SKM-1 (cell line): ENCODE data around the gene STK26.
"Not testable (repeated sequence)": the region's sequence is repeated elsewhere in the genome, so short reads cannot be mapped to it uniquely, and the experiment has no call there.

Experiments used
- DNase-seq: peaks from one replicate; lab custom pipeline; 2025; ENCODE audit not compliant: unreplicated experiment; lab: John Stamatoyannopoulos, UW

The STK26 gene

GRCh38 chrX:132034648-132035047 is 11.5 kb downstream of the STK26 start:
- DNase-seq: no peak

GRCh38 chrX:132037479-132037993 is 14.4 kb downstream of the STK26 start:
- no peak for DNase-seq

GRCh38 chrX:132040066-132040465 is 17.0 kb downstream of the STK26 start:
- DNase-seq: no peak

- DNase-seq: no peak
These were observed 17.9 kb downstream of the STK26 start for GRCh38 chrX:132041015-132041414.

- no peak for DNase-seq
These were observed 20.9 kb downstream of the STK26 start for GRCh38 chrX:132043977-132044376.

GRCh38 chrX:132044953-132045352 is 21.9 kb downstream of the STK26 start:
- DNase-seq: no peak

GRCh38 chrX:132045456-132045855 is 22.4 kb downstream of the STK26 start:
- no peak for DNase-seq

- DNase-seq: no peak
These were observed 23.4 kb downstream of the STK26 start for GRCh38 chrX:132046533-132046932.

GRCh38 chrX:132051778-132052177 is 28.7 kb downstream of the STK26 start:
- DNase-seq: not testable (repeated sequence)

- no peak for DNase-seq
These were observed 34.9 kb downstream of the STK26 start for GRCh38 chrX:132058050-132058449.

- no peak for DNase-seq
These were observed 35.9 kb downstream of the STK26 start for GRCh38 chrX:132058975-132059374.

GRCh38 chrX:132059973-132060540 is 37.0 kb downstream of the STK26 start:
- DNase-seq: no peak

- no peak for DNase-seq
These were observed 40.2 kb downstream of the STK26 start for GRCh38 chrX:132063334-132063733.

GRCh38 chrX:132063862-132064261 is 40.8 kb downstream of the STK26 start:
- DNase-seq: no peak

- DNase-seq: no peak
These were observed 45.3 kb downstream of the STK26 start for GRCh38 chrX:132068405-132068804.

- DNase-seq: no peak
These were observed 48.2 kb downstream of the STK26 start for GRCh38 chrX:132071254-132071653.

GRCh38 chrX:132077414-132077813 is 54.3 kb downstream of the STK26 start:
- no peak for DNase-seq

GRCh38 chrX:132077912-132078311 is 54.8 kb downstream of the STK26 start:
- no peak for DNase-seq

- DNase-seq: no peak
These were observed 62.7 kb downstream of the STK26 start for GRCh38 chrX:132085786-132086185.

GRCh38 chrX:132086672-132087071 is 63.6 kb downstream of the STK26 start:
- no peak for DNase-seq

GRCh38 chrX:132088864-132089263 is 65.8 kb downstream of the STK26 start:
- peak; percentile 15 for DNase-seq

GRCh38 chrX:132090403-132091159 is 67.5 kb downstream of the STK26 start:
- DNase-seq: no peak
